ENCODE measurements around the gene GAS7. TPM values are rescaled to one million over a fixed set of nuclear protein-coding genes. Genes with fewer than 3 reads are reported as not detected.

Gene GAS7
- total RNA-seq, 2 donors from 2014 or later: 79.7 to 113 TPM

- Histone ChIP-seq H3K27ac (no peak overlapping the region), H3K27me3 (no peaks in the 10 kb centered on the region), H3K36me3 (no peaks in the 10 kb centered on the region), H3K4me3 (no peak overlapping the region), H3K9me3 (no peaks in the 10 kb centered on the region), H3K4me1 (peaks cover 0 to 13% of the 10 kb centered on the region in 2 donors)
- no peak for DNase-seq (ENCODE audit: low spot score)
- TF ChIP-seq, protein P1, sequence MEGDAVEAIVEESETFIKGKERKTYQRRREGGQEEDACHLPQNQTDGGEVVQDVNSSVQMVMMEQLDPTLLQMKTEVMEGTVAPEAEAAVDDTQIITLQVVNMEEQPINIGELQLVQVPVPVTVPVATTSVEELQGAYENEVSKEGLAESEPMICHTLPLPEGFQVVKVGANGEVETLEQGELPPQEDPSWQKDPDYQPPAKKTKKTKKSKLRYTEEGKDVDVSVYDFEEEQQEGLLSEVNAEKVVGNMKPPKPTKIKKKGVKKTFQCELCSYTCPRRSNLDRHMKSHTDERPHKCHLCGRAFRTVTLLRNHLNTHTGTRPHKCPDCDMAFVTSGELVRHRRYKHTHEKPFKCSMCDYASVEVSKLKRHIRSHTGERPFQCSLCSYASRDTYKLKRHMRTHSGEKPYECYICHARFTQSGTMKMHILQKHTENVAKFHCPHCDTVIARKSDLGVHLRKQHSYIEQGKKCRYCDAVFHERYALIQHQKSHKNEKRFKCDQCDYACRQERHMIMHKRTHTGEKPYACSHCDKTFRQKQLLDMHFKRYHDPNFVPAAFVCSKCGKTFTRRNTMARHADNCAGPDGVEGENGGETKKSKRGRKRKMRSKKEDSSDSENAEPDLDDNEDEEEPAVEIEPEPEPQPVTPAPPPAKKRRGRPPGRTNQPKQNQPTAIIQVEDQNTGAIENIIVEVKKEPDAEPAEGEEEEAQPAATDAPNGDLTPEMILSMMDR (IDR thresholded peaks at IDR 0.05): no peak
These were observed 37.0 kb downstream of the GAS7 start for GRCh38 chr17:10161386-10161785.

DNA sequence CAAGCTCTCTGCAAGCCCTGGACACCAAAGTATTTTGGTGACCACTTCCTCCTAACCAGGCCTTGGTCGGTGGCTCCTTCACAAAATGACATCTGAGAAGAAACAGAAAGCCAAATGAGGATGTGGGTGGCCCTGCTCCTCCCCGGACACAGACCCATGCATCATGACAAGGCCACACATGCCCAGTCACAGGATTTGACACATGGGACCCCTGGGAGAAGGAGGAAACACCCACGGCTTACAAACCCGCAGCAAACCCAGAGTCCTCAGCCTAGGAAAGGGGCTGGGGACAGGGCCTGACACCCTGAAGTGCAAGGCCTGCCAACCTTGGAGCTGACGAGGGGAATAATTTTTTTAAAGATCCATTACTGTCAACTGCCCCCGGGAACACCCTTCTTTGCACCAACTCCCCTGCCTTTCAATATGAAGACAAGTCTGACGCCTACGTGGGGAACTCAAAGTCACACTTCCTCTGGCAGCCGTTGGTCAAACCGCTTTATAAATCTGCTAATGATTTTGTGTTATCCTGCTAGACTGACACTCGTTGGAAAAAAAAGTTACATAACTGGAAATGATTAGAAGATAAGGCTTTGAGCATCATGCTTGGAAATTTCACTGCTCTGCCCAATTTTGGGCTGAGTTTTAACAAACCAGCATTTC, 41.3 kb downstream of the GAS7 start:
- Histone ChIP-seq H3K4me3 (no peak overlapping the region), H3K27ac (peak overlapping the region; percentile 51 to 53), H3K4me1 (peaks cover 0 to 16% of the 10 kb centered on the region in 2 donors), H3K36me3 (no peaks in the 10 kb centered on the region), H3K9me3 (no peaks in the 10 kb centered on the region), H3K27me3 (no peaks in the 10 kb centered on the region)
- peak; percentile 82 for DNase-seq (ENCODE audit: low spot score)
- TF ChIP-seq, protein P1 (IDR thresholded peaks at IDR 0.05): no peak

- H3K9me3 ChIP-seq: no peaks in the 10 kb centered on the region
- peaks cover 0 to 16% of the 10 kb centered on the region in 2 donors for H3K4me1 ChIP-seq
- no peak for DNase-seq (ENCODE audit: low spot score)
- H3K4me3 ChIP-seq: no peak overlapping the region
- TF ChIP-seq, protein P1 (IDR thresholded peaks at IDR 0.05): no peak
- no peaks in the 10 kb centered on the region for H3K36me3 ChIP-seq
- H3K27me3 ChIP-seq: no peaks in the 10 kb centered on the region
- H3K27ac ChIP-seq: peak overlapping the region; percentile 51 to 53
These were observed 41.8 kb downstream of the GAS7 start for GRCh38 chr17:10156599-10156947.

DNA sequence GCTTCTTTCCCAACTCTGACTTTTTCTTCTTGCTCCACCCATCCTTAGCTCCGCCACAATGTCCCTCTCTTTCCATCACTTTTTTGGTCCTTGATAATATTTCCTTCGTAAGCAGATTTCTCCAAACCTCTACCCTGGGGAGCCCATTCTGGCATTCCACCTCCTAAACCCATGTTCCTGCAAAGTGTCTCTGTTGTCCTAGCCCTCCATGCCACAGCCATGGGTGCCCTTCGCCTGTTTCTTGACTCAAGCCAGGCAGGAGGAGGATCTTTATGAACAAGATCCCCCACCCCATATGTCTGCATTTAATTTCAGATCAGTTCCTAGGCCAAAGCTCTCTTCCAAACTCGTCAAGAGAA, 42.4 kb downstream of the GAS7 start:
- no peaks in the 10 kb centered on the region for H3K27me3 ChIP-seq
- H3K27ac ChIP-seq: peak overlapping the region in 1 of 2 donors; percentile 53

DNA sequence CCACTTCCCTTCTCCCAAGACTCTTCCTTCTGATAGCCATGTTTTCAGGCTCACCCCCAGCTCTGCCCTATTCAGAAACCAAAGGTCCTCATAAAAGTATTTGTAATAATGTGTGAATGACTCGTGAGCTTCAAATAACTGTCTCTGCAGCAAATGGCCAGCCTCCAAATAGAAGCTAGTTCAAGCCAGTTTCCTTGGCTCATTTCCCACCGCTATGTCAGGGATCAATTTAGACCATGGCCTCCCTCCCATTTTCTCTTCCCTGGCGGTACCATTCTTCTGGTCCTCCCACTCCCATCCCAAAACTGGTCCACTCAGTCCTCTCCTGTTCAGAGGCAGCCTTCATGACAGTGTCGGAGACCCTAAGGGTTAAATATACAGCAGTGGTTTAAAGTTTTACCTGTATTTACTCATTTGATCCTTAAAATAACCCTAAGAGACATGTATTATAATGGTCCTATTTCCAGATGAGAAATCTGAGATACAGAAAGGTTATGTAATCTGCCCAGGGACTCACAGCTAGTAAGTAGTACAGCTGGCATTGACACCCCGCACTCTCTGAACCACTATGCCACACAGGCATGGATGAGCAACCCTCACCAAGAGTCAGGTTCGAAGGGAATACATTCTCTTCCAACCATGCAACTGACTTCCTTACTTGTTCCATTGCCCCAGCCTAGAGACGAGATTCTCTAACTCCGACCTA, 42.9 kb downstream of the GAS7 start:
- H3K27ac ChIP-seq: no peak overlapping the region
- H3K4me1 ChIP-seq: peaks cover 0 to 16% of the 10 kb centered on the region in 2 donors
- H3K36me3 ChIP-seq: no peaks in the 10 kb centered on the region
- TF ChIP-seq, protein P1 (IDR thresholded peaks at IDR 0.05): no peak
- H3K9me3 ChIP-seq: no peaks in the 10 kb centered on the region
- H3K4me3 ChIP-seq: no peak overlapping the region
- H3K27me3 ChIP-seq: no peaks in the 10 kb centered on the region
- no peak for DNase-seq (ENCODE audit: low spot score)

More for the DNA sequence above, 42.4 kb downstream of the GAS7 start:
- no peaks in the 10 kb centered on the region for H3K36me3 ChIP-seq
- H3K4me1 ChIP-seq: peaks cover 0 to 16% of the 10 kb centered on the region in 2 donors
- H3K9me3 ChIP-seq: no peaks in the 10 kb centered on the region
- DNase-seq (ENCODE audit: low spot score): no peak
- TF ChIP-seq, protein P1 (IDR thresholded peaks at IDR 0.05): no peak
- H3K4me3 ChIP-seq: no peak overlapping the region

All from right atrium auricular region (tissue), 2 donors.